GM21528 (cell line): ENCODE measurements around the gene MROH2B.

ENCODE experiments used
- ATAC-seq: cut with Tn5 transposase; IDR thresholded peaks from one replicate; pipeline ENCODE4 v1.9.1; 2021; ENCODE audit warnings: mild to moderate bottlenecking, moderate library complexity; ENCODE audit not compliant: unreplicated experiment, low FRiP score

Gene MROH2B

DNA sequence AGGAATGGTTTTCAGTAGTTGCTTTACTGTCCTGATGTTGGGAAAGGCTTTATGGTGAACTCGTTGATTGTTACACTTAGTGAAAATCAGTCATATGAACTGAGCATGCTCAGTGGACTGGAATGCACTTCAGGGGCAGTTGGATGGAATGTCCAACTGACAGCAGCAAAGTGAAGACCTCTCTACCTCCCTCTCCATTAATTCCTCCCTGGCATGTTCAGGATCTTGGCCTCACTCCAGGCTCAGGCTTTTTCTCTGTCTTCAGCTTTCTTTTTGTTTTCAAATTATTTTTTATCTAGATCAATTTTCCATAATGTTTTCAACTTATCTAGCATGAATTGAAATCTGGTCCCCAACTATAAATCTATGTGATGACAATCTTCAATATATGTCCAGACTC, at the start of gene MROH2B:
TSS of gene MROH2B (minus strand) at position 101 of the 400 bp plus-strand sequence. CDS start 490 bp downstream, outside the sequence.
- no peak for ATAC-seq

DNA sequence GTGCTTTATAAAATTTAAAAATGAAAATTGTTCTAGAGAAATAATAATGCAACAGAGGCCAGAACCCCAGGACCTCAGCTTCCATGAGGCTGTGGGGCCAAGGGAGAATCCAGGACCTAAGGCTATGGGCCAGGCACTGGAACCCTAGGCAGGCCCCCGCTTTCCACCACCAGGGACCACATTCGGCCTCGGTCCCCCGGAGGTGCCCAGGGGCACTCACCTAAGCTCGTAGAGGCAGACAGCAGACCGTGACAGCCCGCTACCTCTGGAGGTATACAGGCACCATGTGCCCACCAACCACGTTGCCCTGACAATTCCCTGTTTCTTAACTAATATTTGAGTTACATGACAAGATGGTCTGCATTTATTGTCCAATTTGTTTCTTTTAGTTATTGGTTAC, 49.5 kb upstream of the MROH2B start:
- no peak for ATAC-seq

DNA sequence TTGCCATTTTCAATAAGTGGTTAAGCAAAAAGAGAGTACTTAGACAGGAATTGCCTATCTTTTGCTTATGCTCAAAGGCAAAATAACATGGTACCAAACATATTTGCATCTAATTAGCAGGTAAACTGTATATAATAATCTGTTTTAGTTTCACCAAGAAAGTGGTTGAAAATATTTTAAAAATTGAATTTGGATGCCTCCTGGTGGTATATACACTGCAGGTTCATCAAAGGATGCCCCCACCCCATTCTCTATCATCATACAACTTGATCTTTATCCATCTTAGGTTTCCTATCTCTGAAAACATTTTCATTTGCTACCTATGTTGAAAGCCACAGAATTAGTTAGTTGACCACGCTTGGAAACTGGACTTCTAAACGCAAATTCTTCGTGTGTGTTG, 47.0 kb upstream of the MROH2B start:
- ATAC-seq: no peak

DNA sequence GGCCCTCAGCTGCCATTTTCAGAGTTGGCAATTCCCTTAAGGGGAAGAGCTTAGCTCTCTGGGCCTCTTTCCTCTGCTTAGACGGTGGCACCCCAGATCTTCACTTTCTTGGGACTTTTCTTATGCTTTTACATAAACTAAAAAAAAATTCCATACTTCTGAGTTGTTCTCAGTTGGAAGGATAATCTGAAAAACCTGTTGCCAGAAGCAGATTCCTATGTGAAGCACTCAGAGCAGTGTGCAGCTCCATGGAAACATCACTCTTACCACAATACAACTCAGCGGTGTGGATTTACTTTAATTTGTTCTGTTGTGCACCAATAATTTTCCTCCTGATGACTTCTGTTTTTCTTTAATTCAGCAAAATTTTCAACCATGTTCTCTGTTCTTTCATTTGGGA, 44.1 kb upstream of the MROH2B start:
- ATAC-seq: no peak

- ATAC-seq: no peak
These were observed 41.6 kb upstream of the MROH2B start for GRCh38 chr5:41112486-41113455.

GRCh38 chr5:41109186-41109585, 38.0 kb upstream of the MROH2B start:
- ATAC-seq: no peak

DNA sequence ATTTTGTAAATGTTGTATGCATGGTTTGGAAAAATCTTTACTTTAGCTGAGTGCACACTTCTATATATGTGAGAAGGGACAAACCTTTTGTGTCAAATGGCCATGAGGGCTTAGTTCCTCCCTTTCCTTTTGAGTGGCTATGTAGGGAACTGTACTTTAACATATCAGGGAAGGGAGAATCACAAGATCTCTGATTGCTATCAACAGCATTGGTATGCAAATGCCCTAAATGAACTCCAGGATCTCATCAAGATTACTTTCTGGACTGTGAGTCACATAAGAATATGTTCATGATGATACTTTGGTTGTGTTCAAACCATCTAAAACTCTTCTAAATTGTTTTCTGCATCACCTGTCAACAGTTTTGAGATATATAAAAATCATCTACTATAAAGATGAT, 31.2 kb upstream of the MROH2B start:
- no peak for ATAC-seq

DNA sequence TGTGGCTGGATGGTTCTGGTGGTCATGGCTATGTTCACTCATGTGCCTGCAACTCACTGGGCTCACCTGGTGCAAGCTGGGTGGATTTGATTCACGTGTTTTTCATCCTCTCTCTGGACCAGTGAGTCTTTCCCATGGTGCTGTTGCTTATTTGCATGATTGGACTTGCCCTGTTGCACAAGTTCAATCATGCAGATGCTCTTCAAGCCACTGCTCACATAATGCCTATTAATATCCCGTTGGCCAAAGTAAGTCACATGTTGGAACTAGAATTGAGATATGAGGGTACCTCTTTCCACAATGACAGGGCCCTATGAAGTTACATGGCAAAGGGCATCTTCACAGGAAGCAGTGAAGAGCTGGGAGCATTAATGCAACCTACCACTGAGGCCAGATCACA, 26.5 kb upstream of the MROH2B start:
- no peak for ATAC-seq

DNA sequence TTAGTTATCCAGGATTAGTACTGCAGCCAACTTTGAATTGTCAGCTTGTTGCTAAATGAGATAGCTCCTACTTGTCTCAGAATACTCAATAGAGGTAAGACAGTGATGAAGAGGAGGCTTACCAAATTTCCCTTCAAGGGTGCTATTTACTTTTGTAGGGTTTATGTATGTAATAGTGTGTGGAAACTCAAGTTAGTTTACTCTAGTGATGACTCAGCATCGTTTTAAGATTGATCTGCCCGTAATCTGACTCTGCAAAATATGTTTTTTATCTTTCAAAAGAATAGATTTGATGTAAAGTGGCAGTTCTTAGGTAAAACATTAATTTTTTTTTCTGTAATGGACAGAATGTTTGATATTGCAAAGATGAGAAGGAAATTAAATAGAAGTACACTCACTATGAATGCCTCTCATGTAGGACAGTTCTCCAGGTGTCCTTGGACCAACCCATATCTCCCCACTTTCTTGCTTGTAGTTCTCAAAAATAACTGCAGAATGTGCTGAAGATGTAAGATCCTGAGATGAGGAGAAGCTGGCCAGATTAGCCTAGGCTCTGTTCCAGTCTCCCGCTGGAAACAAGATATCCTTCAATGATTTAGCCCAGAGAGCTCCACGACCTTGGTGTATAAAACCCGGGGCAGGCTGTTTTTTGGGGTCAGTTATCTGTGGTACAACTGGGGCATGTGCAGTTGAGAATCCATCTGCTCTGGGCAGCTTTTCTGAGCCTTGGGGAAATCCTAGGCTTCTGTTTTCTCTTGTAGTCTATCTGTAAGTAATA, 24.4 kb upstream of the MROH2B start:
- no peak for ATAC-seq

DNA sequence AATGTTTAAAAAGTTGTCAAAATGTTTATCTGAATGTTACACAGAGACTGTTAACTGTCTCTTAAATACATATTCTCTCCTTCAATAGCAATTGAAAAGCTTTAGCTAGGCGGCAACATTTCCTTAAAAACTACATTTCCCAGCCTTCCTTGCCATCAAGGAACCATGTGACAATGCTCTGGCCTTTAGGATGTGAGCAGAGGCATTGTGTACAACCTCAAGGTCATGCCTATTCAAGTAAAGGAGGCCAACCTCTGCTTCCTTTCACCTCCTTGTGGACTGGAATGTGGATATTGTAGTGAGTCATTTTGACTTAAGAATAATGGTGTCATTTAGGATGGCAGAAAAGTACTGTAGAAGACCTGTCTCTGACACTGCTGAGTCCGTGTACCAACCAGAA, 23.7 kb upstream of the MROH2B start:
- no peak for ATAC-seq

GRCh38 chr5:41093803-41094202, 22.7 kb upstream of the MROH2B start:
- ATAC-seq: no peak

GRCh38 chr5:41087461-41087860, 16.3 kb upstream of the MROH2B start:
- no peak for ATAC-seq

DNA sequence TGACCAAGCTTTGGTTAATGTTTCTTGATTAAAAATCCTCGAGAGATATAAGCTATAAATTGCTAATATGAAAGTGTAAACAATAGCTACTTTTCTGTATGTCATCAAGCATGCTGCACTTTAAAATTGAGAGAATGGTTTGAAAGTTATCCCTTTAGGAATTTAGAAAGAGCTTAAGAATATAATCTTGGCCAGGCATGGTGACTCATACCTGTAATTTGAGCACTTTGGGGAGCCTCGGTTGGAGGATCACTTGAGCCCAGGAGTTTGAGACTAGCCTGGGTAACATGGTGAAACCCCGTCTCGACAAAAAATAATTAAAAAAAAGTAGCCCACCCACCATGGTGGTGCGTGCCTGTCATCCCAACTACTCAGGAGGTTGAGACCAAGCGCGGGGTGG, 12.2 kb upstream of the MROH2B start:
- no peak for ATAC-seq

- no peak for ATAC-seq
These were observed 833 bp upstream of the MROH2B start for GRCh38 chr5:41071975-41072374.

- ATAC-seq: no peak
These were observed 3.2 kb downstream of the MROH2B start for GRCh38 chr5:41067714-41068568.

DNA sequence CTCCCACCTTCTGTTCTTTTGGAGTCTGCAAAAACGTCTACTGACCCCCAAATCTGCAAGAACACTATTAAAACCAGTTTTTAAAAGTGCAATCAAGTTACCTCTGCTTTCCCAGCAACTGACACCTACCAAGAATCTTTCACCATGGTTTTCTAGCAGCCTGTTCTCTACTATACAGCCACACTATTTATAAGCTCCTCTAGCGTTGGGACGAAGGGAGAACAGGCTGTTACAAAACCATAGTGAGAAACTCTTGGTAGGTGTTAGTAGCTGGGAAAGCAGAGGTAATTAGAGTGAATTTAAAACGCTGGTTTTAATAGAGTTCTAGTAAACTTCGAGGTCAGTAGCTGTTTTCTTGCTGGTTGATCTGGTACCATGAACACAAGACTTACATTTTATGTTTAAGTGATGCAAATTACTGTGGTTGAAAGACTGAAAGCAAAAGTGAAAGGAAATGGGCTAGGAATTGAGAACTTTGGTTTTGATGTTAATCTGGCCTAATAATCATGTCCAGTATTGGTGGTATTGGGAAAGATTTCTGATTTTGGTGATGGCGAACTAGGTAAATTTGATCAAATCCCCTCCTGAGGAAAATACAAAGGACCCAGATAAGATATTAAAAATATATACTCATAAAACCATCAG, 5.3 kb downstream of the MROH2B start:
- ATAC-seq: no peak

GRCh38 chr5:41057940-41058339, 13.2 kb downstream of the MROH2B start:
- no peak for ATAC-seq

DNA sequence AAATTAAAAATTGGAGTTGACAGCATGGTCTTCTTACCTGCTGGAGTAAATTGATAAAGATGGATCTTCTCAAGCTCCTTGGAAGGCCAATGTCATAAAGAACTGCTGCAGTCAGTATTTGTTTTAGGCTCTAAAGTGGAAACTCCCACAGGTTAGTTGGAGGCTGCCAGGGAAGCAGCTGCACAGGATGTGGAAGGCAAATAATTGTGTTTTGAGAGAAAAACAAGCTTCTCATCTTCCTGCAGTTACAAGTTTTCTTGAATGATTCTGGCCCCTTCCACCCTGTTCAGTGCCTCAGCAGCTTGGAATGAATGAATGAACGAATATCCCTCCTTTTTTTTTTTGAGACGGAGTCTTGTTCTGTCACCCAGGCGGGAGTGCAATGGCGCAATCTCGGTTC, 13.9 kb downstream of the MROH2B start:
- ATAC-seq: no peak

- ATAC-seq: no peak
These were observed 22.2 kb downstream of the MROH2B start for GRCh38 chr5:41048986-41049385.

- ATAC-seq: no peak
These were observed 27.9 kb downstream of the MROH2B start for GRCh38 chr5:41043109-41043747.
